COLO668 (cell line): ENCODE measurements around the gene LDHAL6B.
A peak's percentile ranks its signal among the peaks of the same experiment; 100 is the strongest.

Source experiments
- DNase-seq: peaks from one replicate; lab custom pipeline; 2025; ENCODE audit not compliant: unreplicated experiment; lab: John Stamatoyannopoulos, UW

LDHAL6B gene

GRCh38 chr15:59176653-59177316, 29.9 kb upstream of the LDHAL6B start:
- DNase-seq: no peak

- no peak for DNase-seq
Measured at GRCh38 chr15:59177317-59177660, 29.4 kb upstream of the LDHAL6B start.

- DNase-seq: peak; percentile 60
Measured at GRCh38 chr15:59178151-59178695, 28.4 kb upstream of the LDHAL6B start.

- no peak for DNase-seq
Measured at GRCh38 chr15:59179717-59180116, 26.9 kb upstream of the LDHAL6B start.

GRCh38 chr15:59180945-59181600, 25.6 kb upstream of the LDHAL6B start:
- no peak for DNase-seq

GRCh38 chr15:59185725-59186124, 20.9 kb upstream of the LDHAL6B start:
- DNase-seq: no peak

GRCh38 chr15:59186501-59186900, 20.1 kb upstream of the LDHAL6B start:
- no peak for DNase-seq

GRCh38 chr15:59189241-59189640, 17.4 kb upstream of the LDHAL6B start:
- DNase-seq: no peak

- no peak for DNase-seq
Measured at GRCh38 chr15:59190291-59190690, 16.4 kb upstream of the LDHAL6B start.

- DNase-seq: no peak
Measured at GRCh38 chr15:59191855-59192237, 14.8 kb upstream of the LDHAL6B start.

GRCh38 chr15:59194639-59195325, 11.9 kb upstream of the LDHAL6B start:
- DNase-seq: no peak

GRCh38 chr15:59196416-59196815, 10.2 kb upstream of the LDHAL6B start:
- DNase-seq: no peak

GRCh38 chr15:59197454-59197853, 9.2 kb upstream of the LDHAL6B start:
- DNase-seq: no peak

- no peak for DNase-seq
Measured at GRCh38 chr15:59199626-59200465, 6.8 kb upstream of the LDHAL6B start.

GRCh38 chr15:59200560-59200959, 6.1 kb upstream of the LDHAL6B start:
- no peak for DNase-seq

GRCh38 chr15:59203008-59203407, 3.6 kb upstream of the LDHAL6B start:
- DNase-seq: no peak

- DNase-seq: no peak
Measured at GRCh38 chr15:59203657-59204056, 3.0 kb upstream of the LDHAL6B start.

- no peak for DNase-seq
Measured at GRCh38 chr15:59205839-59206622, 612 bp upstream of the LDHAL6B start.

- no peak for DNase-seq
Measured at GRCh38 chr15:59208613-59209249, 2.1 kb downstream of the LDHAL6B start.

GRCh38 chr15:59210186-59210585, 3.5 kb downstream of the LDHAL6B start:
- no peak for DNase-seq
